ENCODE data around the gene C2orf78. TPM values are rescaled to one million over a fixed set of nuclear protein-coding genes. Genes with fewer than 3 reads are reported as not detected.

C2orf78 gene
- total and polyA plus RNA-seq, 2 donors (not counting 3 experiments of a cell fraction or from before 2014, with no cell fraction given): not detected

- H4K20me1 ChIP-seq (replicated peaks; ENCODE audit: control insufficient read depth, extremely low read depth, insufficient read depth, low read length): no peaks in the 10 kb centered on the region
- intact Hi-C loops (cut with micrococcal nuclease) (loop anchor here (10.0 kb wide), 2 partner anchors 431 to 571 kb away; no protein-coding TSS in a partner anchor), dilution Hi-C loops (cut with MboI; ENCODE audit: extremely low pct_ligation_motif_present, low sequenced_read_pairs) (no loop called here)
- no TSS peak for BruUV-seq (replicated peaks)
- DNase-seq (ENCODE audit: low read depth, low spot score): no peak
- no peak overlapping the region for H3K4me2 ChIP-seq (ENCODE audit: insufficient read depth, low read length)
- CTCF ChIA-PET: interaction anchor here (0.6 to 5.7 kb wide), 29 partner anchors 8 to 709 kb away, joined by 3 to 180 read pairs (median 3); partner anchors contain the start of gene BOLA3
- no peak for FAIRE-seq
- no peaks in the 10 kb centered on the region for H3K36me3 ChIP-seq (ENCODE audit: control insufficient read depth in 2 of 2, extremely low read depth in 1 of 2, insufficient read depth in 2 of 2, low read length in 2 of 2)
- H3K4me1 ChIP-seq (ENCODE audit: control insufficient read depth, extremely low read depth, insufficient read depth, low read length): peaks cover 6% of the 10 kb centered on the region
- peaks cover 14 to 26% of the 10 kb centered on the region in 2 experiments for H3K27me3 ChIP-seq (ENCODE audit: control insufficient read depth in 2 of 2, insufficient read depth in 2 of 2, low read length in 2 of 2)
- H3K4me3 ChIP-seq (replicated peaks in 1 of 3; ENCODE audit: insufficient read depth in 1 of 3, low read depth in 1 of 3, low read length in 3 of 3): no peak overlapping the region
- TF ChIP-seq MYC (IDR thresholded peaks at IDR 0.05; ENCODE audit: low read depth, low read length) (no peak), MAX (IDR thresholded peaks at IDR 0.05; ENCODE audit: insufficient read depth, insufficient read length) (no peak), GATA2 (IDR thresholded peaks at IDR 0.05; ENCODE audit: insufficient read depth, insufficient read length, low read depth, low read length) (no peak), EZH2 (IDR thresholded peaks at IDR 0.05; ENCODE audit: borderline replicate concordance, low read depth, low read length, severe bottlenecking) (no peak), FOS (IDR thresholded peaks at IDR 0.05; ENCODE audit: borderline replicate concordance, insufficient read depth, low read length) (no peak), CTCF (IDR thresholded peaks at IDR 0.05; ENCODE audit: extremely low read depth in 1 of 2, insufficient read depth in 1 of 2, low read depth in 1 of 2, low read length in 2 of 2) (no peak), POLR2AphosphoS5 (IDR thresholded peaks at IDR 0.05; ENCODE audit: insufficient read depth, low read depth, low read length) (no peak), JUN (IDR thresholded peaks at IDR 0.05; ENCODE audit: borderline replicate concordance, insufficient read depth, insufficient read length, low read depth) (no peak), POLR2A (IDR thresholded peaks at IDR 0.05; ENCODE audit: low read depth, low read length) (no peak)
- H3K9me1 ChIP-seq (replicated peaks; ENCODE audit: control insufficient read depth, extremely low read depth, insufficient read depth, low read length): no peaks in the 10 kb centered on the region
- H3K9me3 ChIP-seq (replicated peaks; ENCODE audit: control insufficient read depth, insufficient read depth, low read length): no peaks in the 10 kb centered on the region
- H3K9ac ChIP-seq (replicated peaks; ENCODE audit: extremely low read depth, insufficient read depth, low read length): no peak overlapping the region
- no peak overlapping the region for H3K27ac ChIP-seq (ENCODE audit: insufficient read depth, low read depth, low read length)
- no peak overlapping the region for H2AFZ ChIP-seq (ENCODE audit: low read depth, low read length)
- H3K79me2 ChIP-seq (ENCODE audit: control insufficient read depth, insufficient read depth, low read length): no peaks in the 10 kb centered on the region
- POLR2A ChIA-PET: no interaction called here
Measured at GRCh38 chr2:73823416-73823815, 39.4 kb downstream of the C2orf78 start.
